Ovary (tissue), 3 donors: ENCODE measurements around the gene ARMH3.

Source experiments
- CTCF ChIP-seq, 3 donors: fragments of 450-650 bp in 2 of 3; fragments of 200-600 bp in 1 of 3; IDR thresholded peaks; one replicate each; pipeline versions ENCODE4 v1.5.1 to v1.8.0; 2016 to 2022; ENCODE audit warnings: antibody characterized with exemption in 3 of 3, mild to moderate bottlenecking in 1 of 3
- POLR2A ChIP-seq: fragments of 450-650 bp; IDR thresholded peaks from one replicate; pipeline ENCODE4 v1.6.1; 2017; ENCODE audit warnings: antibody characterized with exemption, mild to moderate bottlenecking, moderate library complexity
- donor health status: DM: no; HTN: no; CAD: no.

GRCh38 chr10:101826852-101827434 lies 229.0 kb downstream of the ARMH3 start:
- TF ChIP-seq CTCF (IDR thresholded peaks at IDR 0.05) = no peak
- TF ChIP-seq POLR2A = no peak
